Measurements from ENCODE around the gene BTNL9. TPM values are rescaled to one million over a fixed set of nuclear protein-coding genes. Genes with fewer than 3 reads are reported as not detected.

Gene BTNL9
- polyA plus RNA-seq, 1 of the 3 experiments (the other 2 are of a cell fraction) = not detected

- no peak overlapping the region for H2AFZ ChIP-seq (ENCODE audit: low read depth)
- CTCF ChIA-PET = no interaction called here
- TF ChIP-seq MAX (IDR thresholded peaks at IDR 0.05; ENCODE audit: low read depth) = no peak
- TF ChIP-seq USF1 (IDR thresholded peaks at IDR 0.05; ENCODE audit: borderline replicate concordance, low read depth) = no peak
- no peak for TF ChIP-seq ZBTB33 (IDR thresholded peaks at IDR 0.05; ENCODE audit: borderline replicate concordance, low read depth)
- no peak for TF ChIP-seq NRF1 (IDR thresholded peaks at IDR 0.05; ENCODE audit: low read depth, low read length)
- TF ChIP-seq GATA2 (CRISPR knock-in tag; IDR thresholded peaks at IDR 0.05) = no peak
- no peak for TF ChIP-seq MEF2A (IDR thresholded peaks at IDR 0.05; ENCODE audit: borderline replicate concordance, low read depth)
- TF ChIP-seq RFX5 (IDR thresholded peaks at IDR 0.05; ENCODE audit: low read length) = no peak
- TF ChIP-seq TAF1 (IDR thresholded peaks at IDR 0.05; ENCODE audit: borderline replicate concordance, low read depth, low read length) = no peak
- TF ChIP-seq POLR2AphosphoS5 (IDR thresholded peaks at IDR 0.05; ENCODE audit: low read depth, low read length) = no peak
- no peak for TF ChIP-seq USF2 (IDR thresholded peaks at IDR 0.05; ENCODE audit: borderline replicate concordance, low read depth, low read length)
- no peak for TF ChIP-seq NFIC (IDR thresholded peaks at IDR 0.05; ENCODE audit: borderline replicate concordance)
- no peak for TF ChIP-seq EP300 (IDR thresholded peaks at IDR 0.05; ENCODE audit: borderline replicate concordance in 1 of 2, low read depth in 1 of 2, low read length in 1 of 2)
- no peak for TF ChIP-seq CHD2 (IDR thresholded peaks at IDR 0.05; ENCODE audit: low read length, partially characterized antibody)
- TF ChIP-seq SMC3 (IDR thresholded peaks at IDR 0.05; ENCODE audit: low read depth, low read length) = no peak
- TF ChIP-seq IRF3 (IDR thresholded peaks at IDR 0.05; ENCODE audit: low read depth, low read length) = no peak
- no peak for TF ChIP-seq FOSL2 (IDR thresholded peaks at IDR 0.05; ENCODE audit: borderline replicate concordance, low read depth)
- no peak for TF ChIP-seq ELF1 (IDR thresholded peaks at IDR 0.05)
- no peak for TF ChIP-seq EZH2phosphoT487 (IDR thresholded peaks at IDR 0.05; ENCODE audit: borderline replicate concordance, low read depth)
- WGBS (ENCODE audit: low lambda C conversion rate) = 32% methylated on average over 3 of the region's 3 CpGs
- H3K79me2 ChIP-seq (ENCODE audit: insufficient read depth) = no peaks in the 10 kb centered on the region
- H3K27ac ChIP-seq (ENCODE audit: low read depth in 2 of 2, low read length in 1 of 2) = no peak overlapping the region
- no peaks in the 10 kb centered on the region for H4K20me1 ChIP-seq (ENCODE audit: insufficient read depth)
- no peak for DNase-seq
- POLR2A ChIA-PET = no interaction called here
- H3K4me2 ChIP-seq = no peak overlapping the region
- no peak overlapping the region for H3K4me3 ChIP-seq (ENCODE audit: low read depth in 2 of 2, low read length in 1 of 2)
- H3K9ac ChIP-seq = no peak overlapping the region
- H3F3A ChIP-seq (replicated peaks; ENCODE audit: insufficient read depth) = no peaks in the 10 kb centered on the region
- peaks cover 15% of the 10 kb centered on the region; the same call in 1 of the 2 replicates for H3K27me3 ChIP-seq (ENCODE audit: insufficient read depth)
- no peaks in the 10 kb centered on the region for H3K36me3 ChIP-seq (replicated peaks in 1 of 2; ENCODE audit: control insufficient read depth in 1 of 2, insufficient read depth in 2 of 2, low read length in 1 of 2)
- no peaks in the 10 kb centered on the region for H3K9me2 ChIP-seq
- H3K4me1 ChIP-seq (ENCODE audit: control insufficient read depth in 1 of 2, insufficient read depth in 2 of 2, low read depth in 1 of 2, low read length in 1 of 2) = no peaks in the 10 kb centered on the region
- no peaks in the 10 kb centered on the region for H3K9me3 ChIP-seq
Measured at GRCh38 chr5:181031716-181032115, 8.3 kb upstream of the BTNL9 start.

Measured in SK-N-SH (cell line).